PFSK-1 (cell line): ENCODE data around the gene MBTPS1.

Experiments
- FOXP2 ChIP-seq: optimal IDR thresholded peaks from 2 replicates; pipeline ENCODE3; 2011; ENCODE audit warnings: borderline replicate concordance, control low read depth, inconsistent platforms; ENCODE audit not compliant: insufficient read depth; ENCODE audit errors: extremely low read length, extremely low read depth
- POLR2AphosphoS5 ChIP-seq: IDR thresholded peaks from 2 replicates; pipeline ENCODE4 v1.6.1; 2012; ENCODE audit warnings: low read depth, mild to moderate bottlenecking, control low read depth, low read length, moderate library complexity
- SIN3A ChIP-seq: IDR thresholded peaks from 2 replicates; pipeline ENCODE4 v1.6.1; 2012; ENCODE audit warnings: mild to moderate bottlenecking, low read length, moderate library complexity, borderline replicate concordance; ENCODE audit not compliant: insufficient read depth
- TAF1 ChIP-seq: IDR thresholded peaks from 2 replicates; pipeline ENCODE4 v1.6.1; 2012; ENCODE audit warnings: low read length, control low read depth, borderline replicate concordance; ENCODE audit not compliant: insufficient read depth
- TF ChIP-seq, protein P1 (sequence below), 2 experiments: IDR thresholded peaks; 2 replicates each; pipeline versions ENCODE4 v1.6.1 to v1.8.0; 2011 to 2012; ENCODE audit warnings: low read depth in 2 of 2, low read length in 2 of 2, control low read depth in 1 of 2, inconsistent platforms in 1 of 2, mild to moderate bottlenecking in 1 of 2, moderate library complexity in 1 of 2; ENCODE audit not compliant: insufficient read depth in 1 of 2

DNA sequence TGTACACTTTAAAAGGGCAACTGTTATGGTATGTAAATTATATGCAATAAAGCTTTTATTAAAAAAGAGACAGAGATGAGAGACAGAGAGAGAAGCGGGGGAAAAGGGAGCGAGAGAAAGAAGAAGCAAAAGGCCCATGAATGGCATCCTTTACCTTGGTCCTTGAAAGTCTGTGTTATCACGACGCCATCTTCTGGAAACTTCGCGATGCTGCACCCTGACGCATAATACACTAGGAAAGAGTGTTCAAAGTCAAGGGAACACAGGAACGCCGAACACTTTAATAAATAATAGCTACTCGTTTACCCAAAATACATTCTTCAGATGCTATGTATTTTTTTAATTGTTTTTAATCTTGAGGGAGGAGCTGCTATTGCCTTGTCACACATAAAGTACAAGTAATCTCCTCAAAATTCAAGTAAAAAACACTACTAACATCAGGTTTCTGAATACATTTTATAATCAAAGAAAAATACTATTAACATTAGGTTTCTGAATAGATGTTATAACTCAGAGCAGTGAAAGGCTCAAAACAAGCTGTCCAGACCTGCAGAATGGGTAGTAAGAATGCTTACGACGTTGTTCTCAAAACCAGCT, 51.1 kb downstream of the MBTPS1 start:
- no peak for TF ChIP-seq SIN3A
- TF ChIP-seq, protein P1, sequence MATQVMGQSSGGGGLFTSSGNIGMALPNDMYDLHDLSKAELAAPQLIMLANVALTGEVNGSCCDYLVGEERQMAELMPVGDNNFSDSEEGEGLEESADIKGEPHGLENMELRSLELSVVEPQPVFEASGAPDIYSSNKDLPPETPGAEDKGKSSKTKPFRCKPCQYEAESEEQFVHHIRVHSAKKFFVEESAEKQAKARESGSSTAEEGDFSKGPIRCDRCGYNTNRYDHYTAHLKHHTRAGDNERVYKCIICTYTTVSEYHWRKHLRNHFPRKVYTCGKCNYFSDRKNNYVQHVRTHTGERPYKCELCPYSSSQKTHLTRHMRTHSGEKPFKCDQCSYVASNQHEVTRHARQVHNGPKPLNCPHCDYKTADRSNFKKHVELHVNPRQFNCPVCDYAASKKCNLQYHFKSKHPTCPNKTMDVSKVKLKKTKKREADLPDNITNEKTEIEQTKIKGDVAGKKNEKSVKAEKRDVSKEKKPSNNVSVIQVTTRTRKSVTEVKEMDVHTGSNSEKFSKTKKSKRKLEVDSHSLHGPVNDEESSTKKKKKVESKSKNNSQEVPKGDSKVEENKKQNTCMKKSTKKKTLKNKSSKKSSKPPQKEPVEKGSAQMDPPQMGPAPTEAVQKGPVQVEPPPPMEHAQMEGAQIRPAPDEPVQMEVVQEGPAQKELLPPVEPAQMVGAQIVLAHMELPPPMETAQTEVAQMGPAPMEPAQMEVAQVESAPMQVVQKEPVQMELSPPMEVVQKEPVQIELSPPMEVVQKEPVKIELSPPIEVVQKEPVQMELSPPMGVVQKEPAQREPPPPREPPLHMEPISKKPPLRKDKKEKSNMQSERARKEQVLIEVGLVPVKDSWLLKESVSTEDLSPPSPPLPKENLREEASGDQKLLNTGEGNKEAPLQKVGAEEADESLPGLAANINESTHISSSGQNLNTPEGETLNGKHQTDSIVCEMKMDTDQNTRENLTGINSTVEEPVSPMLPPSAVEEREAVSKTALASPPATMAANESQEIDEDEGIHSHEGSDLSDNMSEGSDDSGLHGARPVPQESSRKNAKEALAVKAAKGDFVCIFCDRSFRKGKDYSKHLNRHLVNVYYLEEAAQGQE (IDR thresholded peaks at IDR 0.05; ENCODE audit: insufficient read depth in 1 of 2, low read depth in 2 of 2, low read length in 2 of 2), result no peak
- TF ChIP-seq TAF1, result no peak
- no peak for TF ChIP-seq POLR2AphosphoS5
- TF ChIP-seq FOXP2, result no peak
